Fibroblast of the aortic adventitia (primary cell): ENCODE measurements around the gene RNF175. TPM values are rescaled to one million over a fixed set of nuclear protein-coding genes. Genes with fewer than 3 reads are reported as not detected.

Experiments used
- DNase-seq: peaks from one replicate; pipeline ENCODE4 v3.0.0-alpha.2; 2010; ENCODE audit warnings: low read depth
- H3K4me3 ChIP-seq: 2 replicates; pipeline ENCODE4 v1.5.1; 2011; ENCODE audit warnings: low read depth, mild to moderate bottlenecking, control low read depth, low read length, moderate library complexity
- CTCF ChIP-seq: IDR thresholded peaks from 2 replicates; pipeline ENCODE4 v1.5.1; 2011; ENCODE audit warnings: mild to moderate bottlenecking, low read length, control low read depth, inconsistent platforms; ENCODE audit not compliant: insufficient read depth
- total RNA-seq: library from RNA; depleted of rRNA; stranded (reverse); fragments of >200 nt; gene quantifications from 2 replicates; pipeline ENCODE4 v1.2.3, GENCODE V29; 2012; ENCODE audit warnings: low replicate concordance

Gene RNF175
- total RNA-seq, 1 donor, result not detected

DNA sequence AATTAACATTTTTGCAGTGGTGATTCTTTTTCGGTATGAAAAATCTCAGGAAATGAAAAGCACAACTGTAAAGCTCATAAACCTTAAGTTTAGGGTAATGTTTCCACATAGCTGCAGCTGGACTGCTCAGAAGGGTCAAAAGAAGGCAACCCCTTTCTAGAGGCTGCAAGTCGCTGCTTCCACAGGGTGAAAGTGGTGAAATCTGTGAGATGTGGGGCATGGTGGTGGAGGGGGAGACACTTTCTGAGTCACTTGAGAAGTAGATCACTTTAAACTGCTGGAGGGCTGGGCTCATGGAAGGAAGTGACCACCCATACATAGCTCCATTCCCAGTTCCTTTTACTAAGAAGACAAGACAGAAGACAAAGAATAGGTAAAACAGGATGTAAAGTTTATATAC lies 20.4 kb upstream of the RNF175 start:
- no peak overlapping the region for H3K4me3 ChIP-seq
- no peak for TF ChIP-seq CTCF
- DNase-seq, result no peak

GRCh38 chr4:153778383-153778782 lies 18.6 kb upstream of the RNF175 start:
- no peak for TF ChIP-seq CTCF
- no peak overlapping the region for H3K4me3 ChIP-seq
- no peak for DNase-seq

DNA sequence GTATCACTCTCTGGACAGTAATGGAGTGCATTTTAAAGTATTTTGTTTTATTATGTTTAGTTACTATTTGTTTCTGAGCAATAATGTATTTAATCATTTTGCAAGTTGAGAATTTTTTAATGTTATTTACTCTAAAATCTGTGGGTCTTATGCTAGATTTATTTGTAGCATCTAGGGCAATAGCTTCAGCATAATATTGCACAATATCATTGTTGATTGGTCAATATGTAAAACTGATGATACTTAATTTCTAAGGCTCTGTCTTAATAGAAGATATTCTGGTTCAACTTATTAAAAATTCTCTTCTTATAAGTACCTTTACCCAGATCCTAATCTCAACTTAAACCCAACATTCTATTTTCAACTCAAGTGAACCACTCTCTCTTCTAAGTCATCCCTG lies 17.6 kb upstream of the RNF175 start:
- DNase-seq, result no peak
- H3K4me3 ChIP-seq, result no peak overlapping the region
- TF ChIP-seq CTCF, result no peak

GRCh38 chr4:153776601-153777000 lies 16.8 kb upstream of the RNF175 start:
- no peak overlapping the region for H3K4me3 ChIP-seq
- TF ChIP-seq CTCF, result no peak
- DNase-seq, result no peak

DNA sequence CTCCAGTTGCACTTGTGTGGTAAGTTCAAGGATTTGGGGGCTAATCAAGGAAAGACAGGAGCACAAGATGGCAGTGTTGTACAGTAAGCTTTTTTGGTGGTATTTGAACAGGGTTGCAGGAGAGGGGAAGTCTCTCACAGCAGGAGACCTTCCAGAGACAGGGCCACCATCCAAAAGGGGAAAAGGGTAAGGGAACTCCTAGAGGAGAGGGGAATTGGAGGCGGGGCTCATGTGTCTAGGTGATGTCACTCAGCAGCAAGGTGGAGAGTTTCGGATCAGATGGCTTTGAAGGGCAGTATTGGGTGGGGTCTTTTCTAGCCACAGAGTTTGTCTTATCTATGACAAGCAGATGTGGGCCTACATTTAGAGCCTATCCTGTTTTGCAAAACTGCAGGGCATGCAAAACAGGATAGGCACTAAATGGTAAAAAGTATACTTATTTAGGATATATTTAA lies 13.4 kb upstream of the RNF175 start:
- DNase-seq, result peak; percentile 31
- TF ChIP-seq CTCF, result peak; percentile 37
- no peak overlapping the region for H3K4me3 ChIP-seq

DNA sequence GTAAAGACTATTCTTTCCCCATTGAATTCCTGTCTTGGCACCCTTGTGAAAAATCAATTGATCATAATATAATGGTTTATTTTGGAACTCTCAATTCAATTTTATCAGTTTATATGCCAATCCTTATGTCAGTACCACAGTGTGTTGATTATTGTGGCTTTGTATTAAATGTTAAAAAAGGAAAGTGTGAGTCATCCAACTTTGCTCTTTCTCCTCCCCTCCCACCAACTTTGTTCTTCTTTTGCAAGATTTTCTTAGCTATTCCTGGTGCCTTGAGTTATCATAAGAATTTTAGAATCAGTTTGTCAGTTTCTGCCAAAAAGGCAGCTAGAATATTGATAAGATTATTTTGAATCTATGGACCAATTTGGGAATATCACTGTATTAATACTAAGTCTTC lies 11.2 kb upstream of the RNF175 start:
- H3K4me3 ChIP-seq, result no peak overlapping the region
- DNase-seq, result peak; percentile 36
- no peak for TF ChIP-seq CTCF

GRCh38 chr4:153766758-153767157 lies 6.9 kb upstream of the RNF175 start:
- no peak for DNase-seq
- no peak for TF ChIP-seq CTCF
- no peak overlapping the region for H3K4me3 ChIP-seq
